Measurements from ENCODE around the gene PPP2R5C.

- TF ChIP-seq TAF1 (IDR thresholded peaks at IDR 0.05; ENCODE audit: low read depth) (no peak), TCF12 (IDR thresholded peaks at IDR 0.05; ENCODE audit: low read depth) (no peak), CEBPB (IDR thresholded peaks at IDR 0.05) (no peak), FOXM1 (IDR thresholded peaks at IDR 0.05; ENCODE audit: borderline replicate concordance, low read depth) (no peak), EGR1 (IDR thresholded peaks at IDR 0.05) (no peak), REST (IDR thresholded peaks at IDR 0.05; ENCODE audit: low read depth) (no peak), EP300 (IDR thresholded peaks at IDR 0.05; ENCODE audit: borderline replicate concordance) (no peak)
- TF ChIP-seq, protein P1, sequence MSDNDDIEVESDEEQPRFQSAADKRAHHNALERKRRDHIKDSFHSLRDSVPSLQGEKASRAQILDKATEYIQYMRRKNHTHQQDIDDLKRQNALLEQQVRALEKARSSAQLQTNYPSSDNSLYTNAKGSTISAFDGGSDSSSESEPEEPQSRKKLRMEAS (IDR thresholded peaks at IDR 0.05) = no peak
- TF ChIP-seq, protein P2, sequence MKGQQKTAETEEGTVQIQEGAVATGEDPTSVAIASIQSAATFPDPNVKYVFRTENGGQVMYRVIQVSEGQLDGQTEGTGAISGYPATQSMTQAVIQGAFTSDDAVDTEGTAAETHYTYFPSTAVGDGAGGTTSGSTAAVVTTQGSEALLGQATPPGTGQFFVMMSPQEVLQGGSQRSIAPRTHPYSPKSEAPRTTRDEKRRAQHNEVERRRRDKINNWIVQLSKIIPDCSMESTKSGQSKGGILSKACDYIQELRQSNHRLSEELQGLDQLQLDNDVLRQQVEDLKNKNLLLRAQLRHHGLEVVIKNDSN (IDR thresholded peaks at IDR 0.05) = no peak
Observed at GRCh38 chr14:101840649-101841369, 79.3 kb downstream of the PPP2R5C start.
